Liver (tissue), 3 donors: Measurements from ENCODE around the gene PLPPR5.

Experiments
- GABPA ChIP-seq, 2 donors: IDR thresholded peaks in 1 of 2; conservative IDR thresholded peaks in 1 of 2; 2 replicates each; pipeline ENCODE4 v1.6.1; 2016; ENCODE audit warnings: antibody characterized with exemption in 2 of 2, mild to moderate bottlenecking in 1 of 2, moderate library complexity in 1 of 2
- HNF4A ChIP-seq, 2 donors: conservative IDR thresholded peaks; 2 replicates each; pipeline ENCODE4 v1.6.1; 2016; ENCODE audit warnings: antibody characterized with exemption in 2 of 2, mild to moderate bottlenecking in 2 of 2
- HNF4G ChIP-seq: IDR thresholded peaks from 2 replicates; pipeline ENCODE4 v1.6.1; 2016; ENCODE audit warnings: antibody characterized with exemption
- JUND ChIP-seq, 2 donors: IDR thresholded peaks; 2 replicates each; pipeline ENCODE4 v1.6.1; 2016; ENCODE audit warnings: antibody characterized with exemption in 2 of 2
- RAD21 ChIP-seq, 2 donors: IDR thresholded peaks; 2 replicates each; pipeline ENCODE4 v1.6.1; 2016; ENCODE audit warnings: antibody characterized with exemption in 2 of 2, mild to moderate bottlenecking in 2 of 2
- RXRA ChIP-seq, 2 donors: IDR thresholded peaks; 2 replicates each; pipeline ENCODE4 v1.6.1; 2017 to 2018; ENCODE audit warnings: antibody characterized with exemption in 2 of 2, mild to moderate bottlenecking in 1 of 2
- TAF1 ChIP-seq: conservative IDR thresholded peaks from 2 replicates; pipeline ENCODE4 v1.6.1; 2016; ENCODE audit warnings: antibody characterized with exemption, mild to moderate bottlenecking
- YY1 ChIP-seq: IDR thresholded peaks from 2 replicates; pipeline ENCODE4 v1.6.1; 2016; ENCODE audit warnings: antibody characterized with exemption, mild to moderate bottlenecking
- TF ChIP-seq, protein P1 (sequence below): fragments of 150-350 bp; IDR thresholded peaks from 2 replicates; pipeline ENCODE4 v1.5.1; 2017; ENCODE audit warnings: improper control_type of control experiment, low read depth, low read length; ENCODE audit not compliant: missing input control
- TF ChIP-seq, protein P2 (sequence below): IDR thresholded peaks from 2 replicates; pipeline ENCODE4 v1.6.1; 2016; ENCODE audit warnings: antibody characterized with exemption
- TF ChIP-seq, protein P3 (sequence below): IDR thresholded peaks from 2 replicates; pipeline ENCODE4 v1.6.1; 2016; ENCODE audit warnings: antibody characterized with exemption, mild to moderate bottlenecking
- TF ChIP-seq, protein P4 (sequence below): IDR thresholded peaks from 2 replicates; pipeline ENCODE4 v1.6.1; 2016; ENCODE audit warnings: antibody characterized with exemption
- donor health status: healthy.
- donor health status: healthy.

DNA sequence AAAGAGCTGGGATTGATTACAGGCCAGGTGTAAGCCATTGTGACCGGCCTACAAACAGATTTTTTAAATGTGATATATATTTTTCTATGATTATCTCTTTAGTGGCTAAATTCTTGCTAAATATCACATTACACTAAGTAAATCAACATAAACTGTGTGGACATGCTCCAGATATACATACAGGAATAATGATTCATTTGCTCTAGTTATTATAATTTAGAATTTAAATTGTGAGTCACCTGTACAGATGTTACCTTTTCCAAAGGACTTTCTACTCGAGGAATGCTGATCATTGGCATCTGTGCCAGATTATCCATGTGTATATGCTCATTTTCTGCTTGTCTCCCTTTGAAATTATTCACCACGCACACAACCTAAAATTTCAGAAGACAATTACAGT is 90.1 kb downstream of the PLPPR5 start:
- TF ChIP-seq, protein P1, sequence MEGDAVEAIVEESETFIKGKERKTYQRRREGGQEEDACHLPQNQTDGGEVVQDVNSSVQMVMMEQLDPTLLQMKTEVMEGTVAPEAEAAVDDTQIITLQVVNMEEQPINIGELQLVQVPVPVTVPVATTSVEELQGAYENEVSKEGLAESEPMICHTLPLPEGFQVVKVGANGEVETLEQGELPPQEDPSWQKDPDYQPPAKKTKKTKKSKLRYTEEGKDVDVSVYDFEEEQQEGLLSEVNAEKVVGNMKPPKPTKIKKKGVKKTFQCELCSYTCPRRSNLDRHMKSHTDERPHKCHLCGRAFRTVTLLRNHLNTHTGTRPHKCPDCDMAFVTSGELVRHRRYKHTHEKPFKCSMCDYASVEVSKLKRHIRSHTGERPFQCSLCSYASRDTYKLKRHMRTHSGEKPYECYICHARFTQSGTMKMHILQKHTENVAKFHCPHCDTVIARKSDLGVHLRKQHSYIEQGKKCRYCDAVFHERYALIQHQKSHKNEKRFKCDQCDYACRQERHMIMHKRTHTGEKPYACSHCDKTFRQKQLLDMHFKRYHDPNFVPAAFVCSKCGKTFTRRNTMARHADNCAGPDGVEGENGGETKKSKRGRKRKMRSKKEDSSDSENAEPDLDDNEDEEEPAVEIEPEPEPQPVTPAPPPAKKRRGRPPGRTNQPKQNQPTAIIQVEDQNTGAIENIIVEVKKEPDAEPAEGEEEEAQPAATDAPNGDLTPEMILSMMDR: no peak
- TF ChIP-seq, protein P2, sequence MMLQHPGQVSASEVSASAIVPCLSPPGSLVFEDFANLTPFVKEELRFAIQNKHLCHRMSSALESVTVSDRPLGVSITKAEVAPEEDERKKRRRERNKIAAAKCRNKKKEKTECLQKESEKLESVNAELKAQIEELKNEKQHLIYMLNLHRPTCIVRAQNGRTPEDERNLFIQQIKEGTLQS: no peak
- TF ChIP-seq RAD21 (IDR thresholded peaks at IDR 0.05): no peak
- TF ChIP-seq JUND (IDR thresholded peaks at IDR 0.05): no peak
- no peak for TF ChIP-seq GABPA (IDR thresholded peaks at IDR 0.05 in 1 of 2, conservative IDR thresholded peaks at IDR 0.05 in 1 of 2)
- TF ChIP-seq HNF4G: no peak
- no peak for TF ChIP-seq RXRA (IDR thresholded peaks at IDR 0.05)
- TF ChIP-seq, protein P3, sequence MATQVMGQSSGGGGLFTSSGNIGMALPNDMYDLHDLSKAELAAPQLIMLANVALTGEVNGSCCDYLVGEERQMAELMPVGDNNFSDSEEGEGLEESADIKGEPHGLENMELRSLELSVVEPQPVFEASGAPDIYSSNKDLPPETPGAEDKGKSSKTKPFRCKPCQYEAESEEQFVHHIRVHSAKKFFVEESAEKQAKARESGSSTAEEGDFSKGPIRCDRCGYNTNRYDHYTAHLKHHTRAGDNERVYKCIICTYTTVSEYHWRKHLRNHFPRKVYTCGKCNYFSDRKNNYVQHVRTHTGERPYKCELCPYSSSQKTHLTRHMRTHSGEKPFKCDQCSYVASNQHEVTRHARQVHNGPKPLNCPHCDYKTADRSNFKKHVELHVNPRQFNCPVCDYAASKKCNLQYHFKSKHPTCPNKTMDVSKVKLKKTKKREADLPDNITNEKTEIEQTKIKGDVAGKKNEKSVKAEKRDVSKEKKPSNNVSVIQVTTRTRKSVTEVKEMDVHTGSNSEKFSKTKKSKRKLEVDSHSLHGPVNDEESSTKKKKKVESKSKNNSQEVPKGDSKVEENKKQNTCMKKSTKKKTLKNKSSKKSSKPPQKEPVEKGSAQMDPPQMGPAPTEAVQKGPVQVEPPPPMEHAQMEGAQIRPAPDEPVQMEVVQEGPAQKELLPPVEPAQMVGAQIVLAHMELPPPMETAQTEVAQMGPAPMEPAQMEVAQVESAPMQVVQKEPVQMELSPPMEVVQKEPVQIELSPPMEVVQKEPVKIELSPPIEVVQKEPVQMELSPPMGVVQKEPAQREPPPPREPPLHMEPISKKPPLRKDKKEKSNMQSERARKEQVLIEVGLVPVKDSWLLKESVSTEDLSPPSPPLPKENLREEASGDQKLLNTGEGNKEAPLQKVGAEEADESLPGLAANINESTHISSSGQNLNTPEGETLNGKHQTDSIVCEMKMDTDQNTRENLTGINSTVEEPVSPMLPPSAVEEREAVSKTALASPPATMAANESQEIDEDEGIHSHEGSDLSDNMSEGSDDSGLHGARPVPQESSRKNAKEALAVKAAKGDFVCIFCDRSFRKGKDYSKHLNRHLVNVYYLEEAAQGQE: no peak
- TF ChIP-seq, protein P4, sequence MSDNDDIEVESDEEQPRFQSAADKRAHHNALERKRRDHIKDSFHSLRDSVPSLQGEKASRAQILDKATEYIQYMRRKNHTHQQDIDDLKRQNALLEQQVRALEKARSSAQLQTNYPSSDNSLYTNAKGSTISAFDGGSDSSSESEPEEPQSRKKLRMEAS: no peak
- TF ChIP-seq HNF4A (conservative IDR thresholded peaks at IDR 0.05): no peak
- no peak for TF ChIP-seq TAF1
- TF ChIP-seq YY1: no peak
